H7 (cell line): ENCODE results near the gene FSIP1. TPM values are rescaled to one million over a fixed set of nuclear protein-coding genes. Genes with fewer than 3 reads are reported as not detected.

Experiments
- DNase-seq: peaks from one replicate; pipeline ENCODE4 v3.0.0; 2012
- H3K27me3 ChIP-seq: 2 replicates; pipeline ENCODE4 v1.6.0; 2011; ENCODE audit warnings: mild to moderate bottlenecking, low read length; ENCODE audit not compliant: control insufficient read depth, insufficient read depth
- H3K36me3 ChIP-seq: replicated peaks from 2 replicates; pipeline ENCODE4 v1.5.1; 2011; ENCODE audit warnings: low read length; ENCODE audit not compliant: control insufficient read depth, insufficient read depth
- H3K4me3 ChIP-seq: 2 replicates; pipeline ENCODE4 v1.5.1; 2011; ENCODE audit warnings: low read depth, mild to moderate bottlenecking, control low read depth, low read length, moderate library complexity; ENCODE audit not compliant: insufficient read depth
- total RNA-seq: library from RNA; depleted of rRNA; stranded (reverse); fragments of >200 nt; shearing (Covaris generic); gene quantifications from 2 replicates; pipeline ENCODE4 v1.2.3, GENCODE V29; 2014

FSIP1 gene
- total RNA-seq, 1 experiment from 2014 or later: 0.52 TPM

DNA sequence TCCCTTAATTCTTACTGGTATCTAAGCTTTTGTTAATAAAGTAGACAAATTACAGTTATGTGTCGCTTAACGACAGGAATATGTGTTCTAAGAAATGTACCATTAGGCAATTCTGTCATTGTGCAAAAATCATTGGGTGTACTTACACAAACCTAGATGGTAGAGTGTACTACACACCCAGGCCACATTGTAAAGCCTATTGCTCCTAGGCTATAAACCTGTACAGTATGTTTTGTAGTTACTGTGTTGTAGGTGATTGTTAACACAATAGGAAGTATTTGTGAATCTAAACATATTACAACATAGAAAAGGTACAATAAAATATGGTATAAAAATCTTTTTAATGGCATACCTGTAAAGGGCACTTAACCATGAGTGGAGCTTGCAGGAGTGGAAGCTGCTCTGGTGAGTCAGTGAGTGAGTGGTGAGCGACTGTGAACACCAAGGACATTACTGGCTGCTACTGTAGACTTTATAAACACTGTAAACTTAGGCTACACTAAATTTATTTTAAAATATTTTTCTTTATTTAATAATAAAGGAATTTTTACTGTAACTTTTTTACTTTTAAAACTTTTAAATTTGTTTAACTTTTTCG lies 47.4 kb downstream of the FSIP1 start:
- Histone ChIP-seq H3K27me3 (no peaks in the 10 kb centered on the region), H3K4me3 (no peak overlapping the region), H3K36me3 (no peaks in the 10 kb centered on the region)
- no peak for DNase-seq

GRCh38 chr15:39731266-39731665 lies 51.4 kb downstream of the FSIP1 start:
- Histone ChIP-seq H3K36me3 (no peaks in the 10 kb centered on the region), H3K27me3 (no peaks in the 10 kb centered on the region), H3K4me3 (no peak overlapping the region)
- no peak for DNase-seq

- Histone ChIP-seq H3K36me3 (no peaks in the 10 kb centered on the region), H3K27me3 (no peaks in the 10 kb centered on the region), H3K4me3 (no peak overlapping the region)
- DNase-seq: no peak
Observed at GRCh38 chr15:39730552-39730951, 52.1 kb downstream of the FSIP1 start.

DNA sequence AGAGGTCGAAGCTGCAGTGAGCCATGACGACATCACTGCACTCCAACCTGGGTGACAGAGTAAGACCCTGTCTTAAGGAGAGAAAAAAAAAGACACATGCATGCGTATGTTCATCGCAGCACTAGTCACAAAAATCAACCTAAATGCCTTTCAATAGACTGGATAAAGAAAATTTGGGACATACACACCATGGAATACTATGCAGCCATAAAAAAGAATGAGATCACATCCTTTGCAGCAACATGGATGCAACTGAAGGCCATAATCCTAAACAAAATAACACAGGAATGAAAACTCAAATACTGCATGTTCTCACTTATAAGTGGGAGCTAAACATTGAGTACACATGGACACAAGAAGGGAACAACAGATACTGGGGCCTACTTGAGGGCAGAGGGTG lies 53.1 kb downstream of the FSIP1 start:
- no peak for DNase-seq
- Histone ChIP-seq H3K27me3 (no peaks in the 10 kb centered on the region), H3K4me3 (no peak overlapping the region), H3K36me3 (no peaks in the 10 kb centered on the region)

DNA sequence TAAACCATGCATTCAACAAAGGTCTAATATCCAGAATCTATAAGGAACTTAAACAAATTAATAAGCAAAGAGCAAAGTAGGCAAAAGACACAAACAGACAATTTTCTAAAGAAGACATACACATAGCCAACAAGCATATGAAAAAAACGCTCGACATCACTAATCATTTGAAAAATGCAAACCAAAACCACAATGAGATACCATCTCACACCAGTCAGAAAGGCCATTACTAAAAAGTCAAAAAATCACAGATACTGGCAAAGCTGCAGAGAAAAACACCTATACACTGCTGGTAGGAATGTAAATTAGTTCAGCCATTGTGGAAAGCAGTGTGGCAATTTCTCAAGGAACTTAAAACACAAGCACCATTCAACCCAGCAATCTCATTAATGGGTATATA lies 53.8 kb downstream of the FSIP1 start:
- H3K36me3 ChIP-seq: no peaks in the 10 kb centered on the region
- DNase-seq: no peak
- no peak overlapping the region for H3K4me3 ChIP-seq
- no peaks in the 10 kb centered on the region for H3K27me3 ChIP-seq

GRCh38 chr15:39721893-39722292 lies 60.7 kb downstream of the FSIP1 start:
- no peak for DNase-seq
- no peak overlapping the region for H3K4me3 ChIP-seq
- no peaks in the 10 kb centered on the region for H3K36me3 ChIP-seq
- H3K27me3 ChIP-seq: no peaks in the 10 kb centered on the region

GRCh38 chr15:39720621-39721611 lies 61.7 kb downstream of the FSIP1 start:
- no peak for DNase-seq
- H3K27me3 ChIP-seq: no peaks in the 10 kb centered on the region
- no peak overlapping the region for H3K4me3 ChIP-seq
- no peaks in the 10 kb centered on the region for H3K36me3 ChIP-seq

- H3K27me3 ChIP-seq: no peaks in the 10 kb centered on the region
- no peak for DNase-seq
- H3K4me3 ChIP-seq: no peak overlapping the region
- H3K36me3 ChIP-seq: no peaks in the 10 kb centered on the region
Observed at GRCh38 chr15:39720081-39720480, 62.6 kb downstream of the FSIP1 start.

GRCh38 chr15:39719109-39719508 lies 63.5 kb downstream of the FSIP1 start:
- Histone ChIP-seq H3K36me3 (no peaks in the 10 kb centered on the region), H3K4me3 (no peak overlapping the region), H3K27me3 (no peaks in the 10 kb centered on the region)
- no peak for DNase-seq

- no peak overlapping the region for H3K4me3 ChIP-seq
- H3K27me3 ChIP-seq: no peaks in the 10 kb centered on the region
- DNase-seq: no peak
- no peaks in the 10 kb centered on the region for H3K36me3 ChIP-seq
Observed at GRCh38 chr15:39717134-39717533, 65.5 kb downstream of the FSIP1 start.

DNA sequence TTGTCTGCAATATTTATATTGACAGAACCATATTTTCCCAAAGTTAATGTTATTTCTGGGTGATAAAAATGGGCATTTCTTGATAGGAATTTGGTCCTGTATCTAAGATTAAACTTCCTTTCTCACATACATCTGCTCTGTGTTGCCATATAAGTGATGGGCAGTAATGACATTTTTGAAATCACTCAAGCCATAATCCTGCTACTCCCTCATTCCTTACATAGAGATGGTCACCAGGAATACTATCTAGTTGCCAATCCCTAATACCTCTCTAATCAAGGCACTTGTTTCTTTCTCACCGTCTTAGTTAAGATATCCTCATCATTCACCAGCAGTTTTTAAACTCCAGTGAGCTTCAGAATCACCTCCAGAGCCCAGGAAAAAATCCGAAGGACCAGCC lies 68.4 kb downstream of the FSIP1 start:
- no peaks in the 10 kb centered on the region for H3K27me3 ChIP-seq

GRCh38 chr15:39713846-39714245 lies 68.8 kb downstream of the FSIP1 start:
- DNase-seq: no peak
- H3K4me3 ChIP-seq: no peak overlapping the region
- no peaks in the 10 kb centered on the region for H3K36me3 ChIP-seq
- H3K27me3 ChIP-seq: no peaks in the 10 kb centered on the region

More for the DNA sequence above, 68.4 kb downstream of the FSIP1 start:
- Histone ChIP-seq H3K4me3 (no peak overlapping the region), H3K36me3 (no peaks in the 10 kb centered on the region)
- no peak for DNase-seq

GRCh38 chr15:39710681-39711080 lies 72.0 kb downstream of the FSIP1 start:
- H3K27me3 ChIP-seq: no peaks in the 10 kb centered on the region
- H3K36me3 ChIP-seq: no peaks in the 10 kb centered on the region
- no peak for DNase-seq
- no peak overlapping the region for H3K4me3 ChIP-seq

DNA sequence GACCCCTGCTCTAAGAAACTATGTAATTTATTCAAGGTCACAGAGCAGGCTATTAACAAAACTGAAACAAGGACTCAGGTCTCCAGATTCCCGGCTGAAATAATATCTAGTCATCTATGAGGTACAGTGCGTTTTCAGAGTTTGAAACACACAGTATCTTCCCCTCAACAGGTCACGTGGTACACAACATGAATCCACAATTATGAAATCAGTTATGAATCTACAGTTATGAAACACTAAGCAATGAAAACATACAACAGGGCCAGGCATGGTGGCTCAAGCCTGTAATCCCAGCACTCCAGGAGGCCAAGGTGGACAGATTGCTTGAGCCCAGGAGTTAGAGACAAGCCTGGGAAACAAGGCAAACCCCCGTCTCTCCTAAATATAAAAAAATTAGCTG lies 72.7 kb downstream of the FSIP1 start:
- Histone ChIP-seq H3K27me3 (no peaks in the 10 kb centered on the region), H3K4me3 (no peak overlapping the region), H3K36me3 (no peaks in the 10 kb centered on the region)
- DNase-seq: no peak

- Histone ChIP-seq H3K36me3 (no peaks in the 10 kb centered on the region), H3K27me3 (no peaks in the 10 kb centered on the region), H3K4me3 (no peak overlapping the region)
- no peak for DNase-seq
Observed at GRCh38 chr15:39706206-39706605, 76.4 kb downstream of the FSIP1 start.
